Stimulated activated CD8-positive, alpha-beta memory T cell treated with anti-CD3 and anti-CD28 coated beads, Interleukin-2, amount 100 ng/mL, for 48 hours (primary cell): ENCODE measurements around the gene TEDC1.

Source experiments
- DNase-seq, 2 donors: peaks; one replicate each; pipeline ENCODE4 v3.0.0-alpha.2; 2020; ENCODE audit warnings: low read depth in 2 of 2

The TEDC1 gene

DNA sequence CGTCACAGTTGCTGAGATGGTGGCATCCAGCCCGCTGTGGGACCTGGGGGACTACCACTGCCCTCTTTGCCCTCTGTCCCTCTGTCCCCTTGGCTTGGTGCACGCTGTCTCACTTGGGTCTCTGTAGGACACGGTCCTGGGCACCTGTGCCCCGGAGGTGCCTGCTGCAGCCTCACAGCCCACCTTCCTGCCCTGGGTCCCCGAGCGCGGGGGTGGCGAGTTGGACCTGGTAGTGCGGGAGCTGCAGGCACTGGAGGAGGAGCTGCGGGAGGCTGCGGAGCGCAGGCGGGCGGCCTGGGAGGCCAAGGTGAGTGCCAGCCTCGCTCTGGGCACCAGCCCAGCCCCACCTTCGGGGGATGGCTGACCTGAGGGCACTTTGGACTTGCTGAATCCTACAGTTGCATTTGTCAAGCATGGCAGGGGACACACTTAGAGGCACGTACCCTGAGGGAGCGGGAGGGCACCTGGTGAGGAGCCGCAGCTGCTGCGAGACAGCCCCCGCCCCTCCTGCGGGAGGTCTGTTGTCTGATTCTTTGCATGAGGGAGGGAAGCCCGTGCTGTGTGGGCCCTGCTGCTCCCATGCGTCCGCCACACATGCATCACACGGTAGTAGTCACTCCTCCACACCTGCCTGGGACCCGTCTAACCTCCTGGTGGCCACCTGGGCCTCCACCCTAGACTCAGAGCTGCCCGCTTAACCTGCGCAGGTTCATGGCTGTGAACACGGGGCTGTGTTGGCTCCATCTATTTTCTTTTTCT lies 6.8 kb downstream of the TEDC1 start:
- no peak for DNase-seq

DNA sequence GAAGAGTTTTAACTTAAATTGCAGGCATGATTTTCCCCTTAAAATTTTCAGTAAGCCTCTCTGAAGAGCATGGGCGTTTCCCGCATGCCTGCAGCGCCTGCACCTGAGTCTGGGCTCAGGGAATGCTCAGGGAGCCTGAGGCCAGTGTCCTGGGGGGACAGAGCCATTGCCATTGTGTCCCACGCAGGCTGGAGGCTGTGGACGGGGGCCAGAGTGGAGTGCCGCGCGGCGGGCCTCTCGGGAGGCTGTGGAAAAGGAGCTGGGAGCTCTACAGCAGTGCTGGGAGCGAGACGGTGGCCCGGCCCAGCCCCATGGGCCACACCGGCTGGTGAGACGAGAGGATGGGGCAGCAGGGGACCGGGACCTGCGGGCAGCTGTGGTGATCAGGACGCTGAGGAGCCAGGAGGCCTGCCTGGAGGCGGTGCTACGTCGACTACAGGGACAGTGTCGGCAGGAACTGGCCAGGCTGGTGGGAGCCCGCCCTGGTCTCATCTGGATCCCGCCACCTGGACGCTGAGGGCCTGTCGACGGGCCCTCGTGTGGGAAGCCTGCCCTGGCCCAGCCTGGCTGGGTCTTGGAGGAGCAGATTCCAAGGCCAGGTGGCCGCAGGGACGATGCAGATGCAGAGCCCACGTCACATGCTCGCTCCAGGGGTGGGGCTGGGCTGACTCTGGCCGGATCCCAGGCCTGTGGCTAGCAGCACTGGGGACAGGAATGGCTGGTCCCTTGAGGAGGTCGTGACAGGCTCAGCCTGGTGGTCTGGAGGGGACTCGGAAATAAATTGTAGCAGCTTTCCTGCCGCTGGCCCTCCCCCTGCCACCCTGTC lies 7.6 kb downstream of the TEDC1 start:
- no peak for DNase-seq

DNA sequence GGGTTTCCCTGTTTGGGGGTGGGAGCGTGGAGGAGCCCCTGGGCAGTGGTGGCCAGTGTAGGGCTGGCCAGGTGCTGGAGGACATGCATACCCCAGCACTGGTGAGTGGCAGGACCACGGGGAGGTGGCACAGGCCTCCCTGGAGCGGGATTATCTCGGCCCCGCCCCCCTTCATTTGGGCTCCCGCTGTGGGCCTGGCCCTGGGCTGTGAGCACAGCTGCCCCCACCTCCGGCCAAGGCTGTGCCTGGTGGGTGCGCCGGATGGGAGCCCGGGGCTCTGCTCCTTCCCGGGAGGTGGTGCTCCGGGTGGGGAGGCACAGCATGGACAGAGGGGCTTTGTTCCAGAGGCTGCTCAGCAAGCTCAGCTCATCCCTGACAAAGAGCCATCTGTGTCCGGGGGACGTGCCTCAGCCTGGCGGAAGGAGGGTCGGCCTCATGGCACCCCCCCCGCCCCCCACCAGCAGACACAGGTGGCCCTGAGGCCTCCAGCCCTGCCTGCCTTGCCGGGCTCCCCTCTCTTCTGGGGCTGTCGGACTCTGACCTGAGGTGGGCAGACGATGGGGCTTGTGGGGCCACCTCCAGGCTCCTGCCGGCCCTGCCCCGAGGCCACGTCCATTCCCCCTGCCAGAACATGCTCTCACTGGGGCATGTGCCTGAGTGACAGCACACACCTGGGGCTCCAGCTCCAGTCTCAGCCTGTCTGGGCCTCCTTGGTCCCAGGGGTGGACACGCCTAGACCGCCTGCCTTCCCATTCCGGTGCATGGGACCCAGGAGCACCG lies 8.4 kb downstream of the TEDC1 start:
- no peak for DNase-seq

DNA sequence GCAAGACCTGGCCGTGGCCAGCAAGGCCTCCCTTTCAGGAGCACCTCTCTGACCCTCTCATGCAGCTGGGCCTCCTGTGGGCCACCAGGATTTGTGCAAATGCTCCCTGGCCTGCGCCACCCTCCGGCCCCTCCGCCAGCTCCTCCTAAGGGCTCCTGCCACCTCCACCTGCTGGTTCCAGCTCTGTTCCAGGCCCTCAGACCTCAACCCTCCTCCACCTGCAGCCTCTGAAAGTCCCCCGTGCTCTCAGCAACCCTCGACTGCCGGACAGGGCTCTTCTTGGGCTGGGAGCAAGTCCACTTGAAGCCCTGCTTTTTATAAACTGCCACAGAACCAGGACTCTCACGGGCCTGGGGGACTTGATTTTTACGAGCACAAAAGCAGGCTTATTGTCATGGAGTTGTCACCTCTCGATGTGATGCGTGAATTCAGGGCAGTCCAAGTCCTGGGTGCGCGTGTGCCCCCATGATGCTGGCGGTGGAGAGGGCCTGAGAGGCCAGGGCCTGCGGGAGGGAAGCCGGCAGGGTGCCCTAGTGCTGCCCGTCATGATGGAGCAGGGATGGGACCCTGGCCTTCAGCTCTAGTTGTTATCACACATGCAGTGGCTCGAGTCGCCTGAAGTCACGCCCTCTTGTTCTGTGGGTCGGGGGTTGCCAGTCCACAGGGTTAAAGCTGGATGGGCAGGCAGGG lies 9.1 kb downstream of the TEDC1 start:
- no peak for DNase-seq

DNA sequence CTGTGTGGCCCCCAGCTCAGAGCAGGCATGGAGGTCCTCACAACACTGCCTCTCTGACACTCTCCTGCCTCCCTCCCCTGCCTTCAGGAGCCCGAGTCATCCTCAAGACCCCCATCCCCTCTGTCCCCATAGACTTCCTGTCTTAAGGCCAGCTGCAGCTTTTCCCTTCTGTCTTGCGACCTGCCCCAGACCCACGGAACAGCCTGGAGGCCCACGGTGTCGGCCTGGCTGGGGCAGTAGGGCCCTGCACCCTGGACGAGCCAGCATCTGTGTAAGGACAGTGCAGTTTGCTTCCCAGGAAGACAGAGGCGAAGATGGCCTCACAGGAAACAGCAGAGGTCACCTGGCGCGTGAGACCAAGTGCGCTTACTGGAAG lies 9.7 kb downstream of the TEDC1 start:
- no peak for DNase-seq

DNA sequence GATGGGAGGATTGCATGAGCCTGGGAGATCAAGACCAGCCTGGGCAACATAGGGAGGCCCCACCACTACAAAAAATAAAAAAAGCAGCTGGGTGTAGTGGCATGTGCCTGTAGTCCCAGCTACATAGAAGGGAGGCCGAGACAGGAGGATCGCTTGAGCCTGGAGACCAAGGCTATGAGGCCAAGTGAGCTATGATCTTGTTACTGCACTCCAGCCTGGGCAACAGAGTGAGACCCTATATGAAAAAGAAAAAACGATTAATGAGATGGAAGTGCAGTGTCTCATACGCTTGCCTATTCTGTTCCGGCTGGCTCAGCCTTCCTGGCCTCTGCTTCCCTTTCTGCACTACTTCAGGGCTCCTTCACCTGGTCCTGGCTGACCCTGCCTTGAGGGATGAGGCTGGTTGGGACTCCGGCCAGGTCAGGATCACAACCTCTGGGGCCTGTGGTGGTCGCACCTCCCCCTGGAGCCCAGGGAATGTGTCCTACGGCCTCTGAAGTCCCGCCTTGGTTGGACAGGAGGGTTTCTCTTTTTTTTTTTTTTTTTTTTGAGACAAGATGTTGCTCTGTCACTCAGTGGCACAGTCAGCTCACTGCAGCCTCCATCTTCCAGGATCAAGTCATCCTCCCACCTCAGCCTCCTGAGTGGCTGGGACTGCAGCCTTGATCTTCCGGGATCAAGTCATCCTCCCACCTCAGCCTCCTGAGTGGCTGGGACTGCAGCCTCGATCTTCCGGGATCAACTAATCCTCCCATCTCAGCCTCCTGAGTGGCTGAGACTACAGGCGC lies 10.7 kb downstream of the TEDC1 start:
- no peak for DNase-seq

DNA sequence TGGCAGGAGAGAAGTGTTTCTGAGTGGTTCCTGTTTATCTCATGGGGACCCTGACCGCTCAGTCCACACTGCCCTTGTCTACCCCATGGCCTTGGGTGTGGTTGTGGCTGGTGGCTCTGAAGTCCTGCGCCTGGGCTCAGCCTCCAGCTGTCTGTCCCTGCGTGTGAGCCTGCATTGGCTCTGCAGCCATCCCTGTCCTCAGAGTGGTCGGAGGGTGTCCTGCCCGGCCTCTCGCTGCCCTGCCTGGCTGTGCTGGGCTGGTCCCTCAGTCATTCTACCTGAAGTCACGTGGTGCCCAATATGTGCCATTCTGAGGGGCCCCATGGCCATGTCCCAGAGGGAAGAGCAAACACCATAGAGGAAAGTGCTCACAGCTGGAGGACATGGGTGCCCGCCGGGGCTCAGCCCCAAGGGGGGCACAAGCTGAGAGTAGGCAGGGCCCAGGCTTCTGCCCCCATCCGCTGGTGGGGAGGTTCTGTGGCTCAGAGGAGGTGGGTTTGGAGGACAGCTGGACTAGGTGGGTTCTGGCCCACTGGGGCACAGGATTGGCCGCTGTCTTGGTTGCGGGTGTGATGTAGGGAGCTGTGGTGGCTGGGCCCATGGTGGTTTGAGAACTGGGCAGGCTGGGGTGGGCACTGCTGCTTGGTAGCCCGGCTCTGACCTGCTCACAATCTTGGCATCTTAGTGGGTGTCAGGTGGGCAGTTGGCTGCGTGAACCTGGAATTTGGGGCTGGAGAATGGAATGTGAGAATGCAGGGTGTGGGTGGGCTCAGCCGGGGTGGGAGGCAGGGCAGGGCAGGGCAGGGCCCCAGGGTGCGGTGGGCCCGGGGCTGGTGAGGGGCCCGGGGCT lies 11.6 kb downstream of the TEDC1 start:
- DNase-seq, result no peak

DNA sequence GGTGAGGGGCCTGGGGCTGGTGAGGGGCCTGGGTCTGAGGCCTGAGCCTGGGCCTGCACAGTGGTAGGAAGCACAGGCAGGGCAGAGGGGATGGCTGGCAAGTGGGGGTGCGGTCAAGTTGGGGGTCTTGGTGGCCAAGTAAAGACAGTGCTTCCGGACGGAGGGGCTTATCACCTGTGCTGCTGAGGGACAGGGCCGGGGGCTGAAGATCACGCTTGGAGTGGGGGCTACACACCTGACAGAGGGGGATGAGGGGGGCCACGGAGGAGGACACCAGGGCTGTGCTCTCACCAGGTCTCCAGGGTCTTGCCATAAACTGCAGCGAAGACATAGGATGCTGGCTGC lies 12.2 kb downstream of the TEDC1 start:
- no peak for DNase-seq

DNA sequence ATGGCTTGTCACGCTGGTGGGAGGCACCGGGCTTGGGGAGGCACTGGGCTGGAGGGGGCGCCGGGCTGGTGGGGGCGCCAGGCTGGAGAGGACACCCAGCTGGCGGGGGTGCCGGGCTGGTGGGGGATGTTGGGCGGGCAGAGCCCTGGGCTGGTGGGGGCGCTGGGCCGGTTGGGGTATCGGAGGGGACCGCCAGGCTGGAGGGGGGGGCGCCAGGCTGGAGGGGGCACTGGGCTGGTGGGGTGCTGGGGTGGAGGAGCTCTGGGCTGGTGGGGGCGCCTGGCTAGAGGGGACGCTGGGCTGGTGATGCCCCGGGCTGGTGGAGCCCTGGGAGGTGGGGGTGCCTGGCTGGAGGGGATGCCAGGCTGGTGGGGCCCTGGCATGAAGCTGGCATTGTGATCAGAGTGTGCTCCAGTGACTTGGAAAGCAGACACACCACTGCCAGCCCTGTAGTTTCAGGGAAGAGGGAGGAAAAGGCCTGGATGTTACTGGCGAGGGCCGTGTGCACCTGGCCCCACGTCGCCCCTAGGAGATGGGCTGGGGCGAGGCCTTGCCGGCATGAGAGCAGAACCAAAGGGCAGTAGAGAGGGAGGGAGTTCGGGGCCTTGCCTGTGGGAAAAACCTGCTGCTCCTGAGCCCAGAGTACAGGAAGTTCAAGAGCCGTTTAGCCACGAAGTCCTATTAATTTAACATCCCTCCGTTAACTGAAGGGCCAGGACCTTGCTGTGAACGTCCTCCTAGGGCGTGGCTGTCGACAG lies 13.1 kb downstream of the TEDC1 start:
- DNase-seq, result no peak

DNA sequence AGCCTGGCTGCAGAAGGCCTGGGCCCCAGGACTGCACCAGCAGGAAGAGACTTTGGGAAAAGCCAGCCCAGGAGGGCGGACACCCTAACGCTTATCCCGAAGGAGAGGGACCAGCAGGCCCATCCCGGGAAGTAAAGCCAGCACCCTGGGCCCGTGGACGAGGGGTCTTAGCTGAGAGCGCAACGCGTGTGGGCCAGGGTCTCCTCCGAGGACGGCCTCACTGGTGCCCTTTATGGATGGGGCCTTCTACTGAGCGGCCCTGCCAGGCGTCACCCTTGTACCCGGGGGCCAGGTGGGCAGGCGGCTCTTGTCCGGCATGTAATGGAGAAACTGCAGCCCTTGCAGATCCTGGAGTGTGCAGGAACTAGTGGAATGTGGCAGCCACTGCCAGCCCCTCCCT lies 14.1 kb downstream of the TEDC1 start:
- DNase-seq, result no peak

DNA sequence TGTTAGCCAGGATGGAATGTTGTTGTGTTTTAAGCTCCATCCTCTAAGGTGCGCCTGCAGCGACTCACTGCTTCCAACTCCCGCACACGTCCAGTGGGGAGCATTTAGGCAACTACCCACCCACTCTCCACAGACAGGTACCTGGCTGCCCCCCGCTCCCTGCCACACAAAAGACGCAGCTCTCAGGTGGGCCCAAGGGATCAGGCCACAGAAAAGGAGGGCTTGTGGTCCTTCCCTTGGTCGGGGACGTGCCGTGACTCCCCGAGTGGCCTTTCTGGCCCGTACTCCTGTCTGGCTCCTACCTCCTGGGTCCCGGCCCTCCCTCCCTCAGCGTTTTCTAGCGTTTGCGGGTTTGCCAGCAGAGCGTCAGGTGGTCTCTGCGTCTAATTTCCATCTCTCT lies 16.2 kb downstream of the TEDC1 start:
- no peak for DNase-seq

DNA sequence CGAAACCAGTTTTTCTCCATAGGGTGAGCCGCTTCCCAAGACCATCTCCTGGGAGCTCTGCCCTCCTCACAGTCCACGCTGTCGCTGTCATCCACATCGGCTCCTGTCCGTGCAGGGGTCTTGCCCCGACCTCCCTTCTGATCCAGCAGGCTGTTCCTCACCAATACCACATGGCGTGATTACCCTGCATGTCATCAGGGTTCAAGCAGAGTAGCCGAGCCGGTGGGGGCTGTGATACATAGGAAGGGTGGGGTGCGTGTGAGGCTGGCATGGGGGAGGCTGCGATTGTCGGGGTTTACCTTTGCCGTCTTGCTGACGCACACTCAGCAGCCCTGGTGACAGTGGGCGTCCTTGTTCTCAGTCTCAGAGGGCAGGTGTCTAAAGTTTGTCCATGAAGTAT lies 17.0 kb downstream of the TEDC1 start:
- DNase-seq, result no peak

DNA sequence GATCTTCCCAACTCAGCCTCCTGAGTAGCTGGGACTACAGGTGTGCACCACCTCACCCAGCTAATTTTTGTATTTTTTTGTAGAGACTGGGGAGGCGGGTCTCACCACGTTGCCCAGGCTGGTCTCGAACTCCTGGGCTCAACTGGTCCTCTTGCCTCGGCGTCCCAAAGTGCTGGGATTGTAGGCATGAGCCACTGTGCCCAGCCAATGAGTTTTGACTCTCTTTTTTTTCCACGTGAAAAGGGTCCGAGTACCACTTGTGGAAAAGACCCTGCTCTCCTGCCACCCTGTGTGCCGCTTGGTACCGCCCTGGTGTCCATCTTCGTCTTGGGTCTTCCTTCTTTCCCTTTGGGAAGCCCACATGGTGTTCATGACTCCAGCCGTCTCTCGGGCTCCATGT lies 17.6 kb downstream of the TEDC1 start:
- DNase-seq, result no peak

DNA sequence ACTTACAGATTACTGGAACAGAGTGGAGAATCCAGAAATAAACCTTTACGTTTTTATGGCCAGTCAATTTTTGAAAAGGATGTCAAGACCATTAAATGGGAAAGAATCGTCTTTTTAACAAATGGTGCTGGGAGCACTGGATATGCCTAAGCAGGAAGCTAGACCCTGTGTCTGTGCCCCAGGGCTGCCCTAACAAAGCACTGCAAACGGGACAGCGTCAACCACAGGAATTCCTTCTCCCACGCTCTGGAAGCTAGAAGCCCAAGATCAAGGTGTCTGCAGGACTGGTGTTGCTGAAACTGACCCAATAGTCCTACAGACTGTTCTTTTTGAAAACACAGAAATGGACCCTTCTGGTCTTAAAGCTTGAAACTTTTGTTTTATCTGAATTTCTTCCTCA lies 26.1 kb downstream of the TEDC1 start:
- DNase-seq, result no peak

DNA sequence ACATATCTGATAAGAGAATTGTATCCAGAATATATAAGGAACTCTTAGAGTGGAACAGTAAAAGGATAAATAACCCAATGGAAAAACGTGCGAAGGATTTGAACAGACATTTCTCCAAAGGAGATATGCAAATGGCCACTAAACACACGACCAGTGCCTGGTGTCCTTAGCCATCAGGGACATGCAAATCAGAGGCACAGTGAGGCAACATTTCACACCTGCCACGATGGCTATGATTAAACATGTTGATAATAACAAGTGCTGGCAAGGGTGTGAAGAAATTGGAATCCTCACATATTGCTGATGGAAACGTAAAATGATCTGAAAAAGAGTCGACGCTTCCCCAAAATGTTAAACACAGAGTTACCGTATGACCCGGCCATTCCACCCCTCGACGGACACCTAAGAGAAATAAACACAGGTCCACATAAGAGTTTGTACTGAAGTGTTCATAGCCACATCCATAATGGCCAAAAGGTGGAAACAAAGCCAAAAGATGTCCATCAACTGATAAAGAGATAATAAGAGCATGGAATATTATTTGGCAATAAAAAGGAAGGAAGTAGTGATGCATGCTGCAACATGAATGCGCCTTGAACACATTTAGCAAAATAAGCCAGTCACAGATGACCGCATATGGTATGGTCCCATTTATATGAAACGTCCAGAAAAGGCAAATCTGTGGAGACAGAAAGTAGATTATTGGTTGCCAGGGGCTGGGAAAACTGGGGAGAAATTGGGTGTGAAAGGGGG lies 29.1 kb downstream of the TEDC1 start:
- DNase-seq, result no peak

DNA sequence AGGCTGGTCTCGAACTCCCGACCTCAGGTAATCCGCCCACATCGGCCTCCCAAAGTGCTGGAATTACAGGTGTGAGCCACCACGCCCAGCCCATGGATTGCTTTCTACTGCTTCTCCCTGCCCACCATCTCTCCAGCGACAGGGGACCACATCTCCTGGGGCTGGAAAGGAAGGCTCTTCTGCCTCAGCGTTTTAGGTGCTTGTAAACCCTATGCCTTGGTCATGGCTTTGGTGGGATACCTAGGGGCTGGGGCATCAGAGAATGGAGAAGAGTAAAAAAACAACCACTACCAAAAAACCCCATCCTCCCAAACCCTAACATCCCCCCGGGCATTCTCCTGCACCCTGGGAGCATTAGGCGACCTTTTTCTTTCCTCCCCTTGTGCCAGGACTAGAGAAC lies 34.3 kb downstream of the TEDC1 start:
- no peak for DNase-seq

DNA sequence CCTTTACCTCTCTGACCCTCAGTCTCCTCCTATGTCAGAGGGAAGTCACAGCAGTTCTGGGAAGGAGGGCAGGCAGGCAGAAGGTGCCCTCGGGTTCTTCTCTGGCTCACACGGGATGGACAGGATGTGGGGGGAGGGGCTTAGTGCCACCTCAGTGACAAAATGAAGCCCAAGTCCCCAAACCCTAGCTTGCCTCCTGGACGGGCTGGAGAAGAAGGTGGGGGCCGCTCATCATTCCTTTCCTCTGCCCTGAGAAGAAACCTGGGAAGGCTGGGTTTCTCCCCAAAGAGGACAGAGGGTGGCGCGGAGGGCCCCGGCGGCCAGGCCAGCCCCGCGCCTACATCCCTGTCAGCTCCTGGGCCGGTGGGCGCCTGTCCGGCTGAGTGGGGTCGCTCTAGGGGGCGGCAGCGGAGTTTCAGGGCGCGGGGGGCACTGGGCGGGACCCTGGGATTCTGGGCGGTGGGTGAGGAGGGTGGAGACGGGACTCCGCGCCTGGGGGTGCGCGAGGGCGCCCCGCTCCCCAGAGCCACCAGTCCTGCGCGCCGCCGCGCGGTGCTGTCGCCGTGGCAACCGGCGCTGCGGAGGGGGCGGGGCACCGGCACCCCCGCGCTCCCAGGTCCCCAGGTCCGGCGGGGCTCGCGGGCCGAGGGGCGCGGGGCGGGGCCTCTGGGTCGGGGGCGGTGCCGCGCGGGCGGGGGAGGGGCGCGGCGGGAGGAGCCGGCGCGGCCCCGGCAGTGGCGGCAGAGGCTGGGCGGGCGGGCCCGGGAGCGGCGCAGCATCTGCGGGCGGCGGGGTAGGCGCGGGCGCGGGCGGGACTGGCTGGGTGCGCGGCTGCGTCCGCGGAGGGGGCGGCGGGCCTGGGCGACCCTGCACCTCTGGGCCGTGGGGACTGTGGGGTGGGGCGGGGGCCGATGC lies 35.1 kb downstream of the TEDC1 start, which contains the start of gene TMEM121:
Gene TMEM121 (plus strand): TSS at position 723 of the 915 bp plus-strand sequence. CDS start 2,252 bp downstream, outside the sequence.
- no peak for DNase-seq
